GM18951 (cell line): ENCODE data around the gene PEX14.

Source experiments
- POLR2A ChIP-seq: IDR thresholded peaks from 4 replicates; pipeline ENCODE4 v1.6.1; 2011; ENCODE audit warnings: mild to moderate bottlenecking; ENCODE audit not compliant: insufficient read length, insufficient read depth; ENCODE audit errors: extremely low read depth
- in situ Hi-C: fragments of 300-500 bp; cut with MboI; formaldehyde crosslinking; loops from one replicate; pipeline ENCODE4 v1.12.0; 2022; ENCODE audit warnings: low sequenced_read_pairs, mixed read lengths, inconsistent platforms; ENCODE audit not compliant: unreplicated experiment

The PEX14 gene

GRCh38 chr1:10494754-10495474, 20.2 kb downstream of the PEX14 start:
- in situ Hi-C loops: no loop called here
- TF ChIP-seq POLR2A: no peak

GRCh38 chr1:10495475-10495817, 20.7 kb downstream of the PEX14 start:
- in situ Hi-C loops: no loop called here
- no peak for TF ChIP-seq POLR2A

- in situ Hi-C loops: no loop called here
- TF ChIP-seq POLR2A: no peak
These were observed 21.2 kb downstream of the PEX14 start for GRCh38 chr1:10495952-10496351.

GRCh38 chr1:10497109-10497508, 22.4 kb downstream of the PEX14 start:
- in situ Hi-C loops: no loop called here
- no peak for TF ChIP-seq POLR2A

GRCh38 chr1:10498231-10498630, 23.5 kb downstream of the PEX14 start:
- in situ Hi-C loops: no loop called here
- no peak for TF ChIP-seq POLR2A

GRCh38 chr1:10502206-10502605, 27.5 kb downstream of the PEX14 start:
- in situ Hi-C loops: loop anchor here (25.0 kb wide), 1 partner anchor 435 kb away; no protein-coding TSS in a partner anchor
- no peak for TF ChIP-seq POLR2A

GRCh38 chr1:10504249-10504648, 29.5 kb downstream of the PEX14 start:
- TF ChIP-seq POLR2A: no peak
- in situ Hi-C loops: loop anchor here (25.0 kb wide), 1 partner anchor 433 kb away; no protein-coding TSS in a partner anchor

- in situ Hi-C loops: loop anchor here (25.0 kb wide), 1 partner anchor 431 kb away; no protein-coding TSS in a partner anchor
These were observed 31.4 kb downstream of the PEX14 start for GRCh38 chr1:10506046-10506676.

GRCh38 chr1:10506677-10507047, 31.9 kb downstream of the PEX14 start:
- no peak for TF ChIP-seq POLR2A
- in situ Hi-C loops: loop anchor here (25.0 kb wide), 1 partner anchor 431 kb away; no protein-coding TSS in a partner anchor

GRCh38 chr1:10507111-10507879, 32.5 kb downstream of the PEX14 start:
- in situ Hi-C loops: loop anchor here (25.0 kb wide), 1 partner anchor 430 kb away; no protein-coding TSS in a partner anchor
- no peak for TF ChIP-seq POLR2A

GRCh38 chr1:10508511-10508951, 33.8 kb downstream of the PEX14 start:
- in situ Hi-C loops: loop anchor here (25.0 kb wide), 1 partner anchor 429 kb away; no protein-coding TSS in a partner anchor
- no peak for TF ChIP-seq POLR2A

- no peak for TF ChIP-seq POLR2A
- in situ Hi-C loops: loop anchor here (25.0 kb wide), 1 partner anchor 427 kb away; no protein-coding TSS in a partner anchor
These were observed 35.2 kb downstream of the PEX14 start for GRCh38 chr1:10509809-10510509.

- in situ Hi-C loops: loop anchor here (25.0 kb wide), 1 partner anchor 426 kb away; no protein-coding TSS in a partner anchor
- no peak for TF ChIP-seq POLR2A
These were observed 36.1 kb downstream of the PEX14 start for GRCh38 chr1:10510520-10511493.
